HTR-8/SVneo (cell line): Measurements from ENCODE around the gene FOXO3.

Experiments
- DNase-seq: peaks from one replicate; pipeline ENCODE4 v3.0.0; 2011; ENCODE audit warnings: low spot score, mixed read lengths; ENCODE audit not compliant: insufficient read length
- FAIRE-seq: peaks from 2 replicates; lab custom pipeline; 2011; peaks lifted over from hg19 to GRCh38; lab: Jason Lieb, UNC

FOXO3 gene

DNA sequence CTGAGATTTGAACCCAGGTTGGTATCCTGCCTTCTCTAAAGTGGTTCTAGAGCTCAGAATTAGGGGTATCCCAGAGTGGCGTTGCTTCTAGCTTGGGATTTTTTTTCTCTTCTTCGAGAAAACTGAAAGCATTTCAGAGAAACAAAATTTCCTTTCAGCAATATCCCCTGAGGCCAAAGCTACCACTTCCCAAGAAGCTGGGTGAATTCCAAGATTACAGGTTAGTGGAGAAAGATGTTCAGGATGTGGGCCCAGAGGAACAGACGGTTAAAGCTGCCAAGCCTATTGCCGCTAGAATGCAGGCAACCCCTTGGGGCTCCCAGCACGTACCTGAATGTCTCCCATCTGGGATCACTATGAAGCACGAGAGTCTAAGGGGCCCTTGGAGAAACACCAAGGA, 134.1 kb downstream of the FOXO3 start:
- no peak for DNase-seq
- FAIRE-seq = no peak

GRCh38 chr6:108697561-108698161, 136.9 kb downstream of the FOXO3 start:
- no peak for DNase-seq

DNA sequence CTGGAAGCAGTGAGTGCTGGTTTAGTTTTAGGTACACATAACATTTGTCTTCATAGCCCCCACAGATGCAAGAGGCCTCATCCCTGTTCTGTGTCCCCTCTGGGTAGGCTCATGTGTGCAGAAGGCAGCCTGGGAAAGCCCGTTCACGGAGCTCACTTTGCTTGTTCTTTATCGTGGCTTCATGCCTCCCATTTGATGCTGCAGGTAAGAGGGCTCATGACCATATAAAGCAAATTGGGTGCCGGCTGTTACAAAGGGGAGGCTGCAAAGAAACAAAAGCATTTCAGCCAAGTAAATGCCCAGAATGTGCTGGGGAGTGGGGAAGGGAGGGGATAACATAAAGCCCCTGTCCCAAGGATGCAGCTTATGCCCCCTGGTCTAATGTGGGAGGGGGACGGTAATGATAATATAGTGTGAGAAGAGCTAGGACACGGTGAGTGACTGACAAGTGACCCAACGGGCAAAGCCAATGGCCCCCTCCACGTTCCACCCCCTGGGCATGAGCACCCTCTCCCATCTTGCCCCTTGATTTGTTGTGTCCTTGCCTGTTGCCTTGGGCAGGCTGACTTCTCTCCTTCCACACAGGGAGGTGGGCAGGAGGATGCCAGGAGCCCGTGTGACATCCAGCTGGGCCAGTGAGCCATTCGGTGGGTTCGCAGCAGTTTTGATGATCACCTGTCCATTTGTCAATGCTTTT, 138.0 kb downstream of the FOXO3 start:
- FAIRE-seq (no peak), DNase-seq (no peak)

More at GRCh38 chr6:108697561-108698161, 136.9 kb downstream of the FOXO3 start:
- no peak for FAIRE-seq

DNA sequence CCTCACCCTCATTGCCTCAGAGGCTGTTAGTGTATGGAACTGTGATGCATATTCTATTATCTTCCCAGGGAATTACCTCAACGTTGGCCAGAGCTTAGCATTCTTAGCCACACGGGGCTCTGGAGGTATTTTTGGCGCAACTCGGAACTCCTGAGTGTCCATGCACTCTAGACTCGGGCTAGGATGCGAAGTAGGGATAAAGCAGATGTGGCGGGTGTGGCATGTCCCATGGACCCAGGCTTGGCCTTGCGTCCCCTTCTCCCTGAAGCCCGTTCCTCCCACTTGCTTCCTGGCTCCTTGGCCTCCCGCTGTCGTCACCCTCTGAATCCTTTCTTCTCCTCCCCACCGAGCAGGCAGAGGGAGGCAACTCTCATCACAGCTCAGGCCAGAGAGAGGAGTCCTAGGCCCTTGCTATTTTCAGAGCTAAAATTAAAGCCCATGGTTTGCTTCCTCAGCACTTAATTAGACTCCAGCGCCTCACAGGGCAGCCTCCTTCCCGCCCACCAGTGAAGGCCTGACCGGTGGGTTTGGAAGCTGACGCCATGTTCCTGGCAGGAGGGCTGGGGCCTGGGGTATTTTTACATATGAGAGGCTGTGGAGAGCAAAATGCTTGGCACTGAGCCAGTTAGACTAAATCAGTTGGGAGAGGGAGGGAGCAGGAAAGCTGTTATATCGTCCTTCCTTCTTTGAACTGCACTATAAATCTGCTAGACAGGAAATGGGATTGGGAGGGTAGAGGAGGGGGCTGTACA, 138.7 kb downstream of the FOXO3 start:
- FAIRE-seq (no peak), DNase-seq (no peak)

- no peak for DNase-seq
- no peak for FAIRE-seq
Measured at GRCh38 chr6:108702106-108702851, 141.6 kb downstream of the FOXO3 start.

GRCh38 chr6:108706649-108707048, 145.9 kb downstream of the FOXO3 start:
- FAIRE-seq = no peak
- DNase-seq = no peak

- FAIRE-seq (no peak), DNase-seq (no peak)
Measured at GRCh38 chr6:108707328-108707976, 146.7 kb downstream of the FOXO3 start.

GRCh38 chr6:108710030-108710429, 149.3 kb downstream of the FOXO3 start:
- DNase-seq = no peak
- FAIRE-seq = no peak

DNA sequence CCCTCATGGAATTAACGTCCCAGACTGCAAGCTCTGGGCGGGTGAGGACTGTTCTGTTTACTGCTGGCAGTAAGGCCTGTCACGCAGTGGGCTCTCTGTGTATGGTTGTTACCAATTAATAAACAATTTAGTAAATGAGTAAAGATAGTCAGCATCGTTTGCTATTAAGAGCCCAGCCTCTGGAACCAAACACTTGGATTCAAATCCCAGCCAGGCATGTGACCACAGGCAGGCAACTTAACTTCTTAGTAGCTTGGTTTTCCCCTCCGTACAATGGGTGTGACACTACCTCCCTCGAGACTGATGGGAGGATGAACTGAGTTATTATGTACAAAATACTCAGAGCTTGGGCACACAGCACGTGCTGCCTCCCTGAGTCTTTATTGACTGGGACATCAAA, 149.8 kb downstream of the FOXO3 start:
- FAIRE-seq (no peak), DNase-seq (no peak)

DNA sequence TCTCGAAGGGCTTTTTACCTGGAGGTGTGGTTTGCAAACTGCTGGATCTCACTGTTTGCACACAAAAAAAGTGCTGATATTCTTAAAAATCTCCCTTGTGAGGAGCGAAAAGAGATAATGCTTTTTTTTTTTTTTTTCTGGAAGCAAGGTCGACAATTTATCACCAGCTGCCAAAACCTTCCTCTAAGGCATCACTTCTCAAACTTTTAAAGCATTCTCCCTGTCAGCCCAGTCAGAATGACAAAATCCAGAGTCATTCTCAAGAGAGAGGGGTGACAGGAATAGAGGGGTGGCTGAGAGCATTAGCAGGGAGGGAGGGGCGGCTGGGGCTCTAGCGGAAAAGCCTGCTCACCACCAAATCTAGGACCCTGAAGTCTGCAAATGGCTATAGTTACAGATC, 150.4 kb downstream of the FOXO3 start:
- FAIRE-seq = no peak
- no peak for DNase-seq

DNA sequence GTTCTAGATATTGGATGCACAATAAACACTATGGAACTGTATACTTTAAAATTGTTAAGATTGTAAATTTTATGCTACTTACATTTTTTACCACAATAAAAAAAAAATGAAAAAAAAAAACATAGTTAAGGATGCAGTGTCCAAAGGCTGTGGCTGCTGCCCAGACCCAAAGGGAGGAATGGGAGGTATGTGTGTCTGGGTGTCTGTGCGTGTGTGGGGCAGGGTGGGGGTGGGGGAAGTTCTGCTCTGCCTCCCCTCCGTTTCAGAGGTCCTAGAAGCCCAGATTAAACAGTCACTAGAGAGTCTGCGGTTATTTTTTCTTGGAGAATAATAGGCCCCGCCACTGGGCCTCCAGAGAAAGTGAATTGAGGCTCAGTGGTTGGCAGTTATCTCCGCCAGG, 151.1 kb downstream of the FOXO3 start:
- FAIRE-seq = no peak

GRCh38 chr6:108712946-108713345, 152.2 kb downstream of the FOXO3 start:
- DNase-seq (no peak), FAIRE-seq (no peak)

More for the DNA sequence above, 151.1 kb downstream of the FOXO3 start:
- no peak for DNase-seq

GRCh38 chr6:108714101-108714765, 153.5 kb downstream of the FOXO3 start:
- no peak for FAIRE-seq
- no peak for DNase-seq

- no peak for FAIRE-seq
- DNase-seq = no peak
Measured at GRCh38 chr6:108714766-108715414, 154.2 kb downstream of the FOXO3 start.

DNA sequence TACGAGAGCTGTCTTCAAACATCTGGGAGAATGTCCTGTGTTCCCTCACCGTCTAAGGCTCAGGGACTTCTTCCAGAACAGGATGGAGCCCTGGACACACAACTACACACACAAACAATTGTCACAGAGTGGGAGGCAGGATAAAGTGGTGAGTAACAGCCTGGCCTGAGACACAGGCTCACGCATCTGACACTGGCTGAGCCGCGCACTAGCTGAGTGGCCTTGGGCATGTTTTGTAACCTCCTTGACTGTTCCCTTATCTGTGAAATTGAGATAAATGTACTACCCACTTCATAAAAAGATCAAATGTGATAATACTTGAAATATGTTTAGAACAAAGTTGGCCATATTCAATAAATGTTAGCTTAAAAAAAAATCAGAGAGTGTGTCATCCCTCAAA, 155.1 kb downstream of the FOXO3 start:
- DNase-seq (no peak), FAIRE-seq (no peak)

DNA sequence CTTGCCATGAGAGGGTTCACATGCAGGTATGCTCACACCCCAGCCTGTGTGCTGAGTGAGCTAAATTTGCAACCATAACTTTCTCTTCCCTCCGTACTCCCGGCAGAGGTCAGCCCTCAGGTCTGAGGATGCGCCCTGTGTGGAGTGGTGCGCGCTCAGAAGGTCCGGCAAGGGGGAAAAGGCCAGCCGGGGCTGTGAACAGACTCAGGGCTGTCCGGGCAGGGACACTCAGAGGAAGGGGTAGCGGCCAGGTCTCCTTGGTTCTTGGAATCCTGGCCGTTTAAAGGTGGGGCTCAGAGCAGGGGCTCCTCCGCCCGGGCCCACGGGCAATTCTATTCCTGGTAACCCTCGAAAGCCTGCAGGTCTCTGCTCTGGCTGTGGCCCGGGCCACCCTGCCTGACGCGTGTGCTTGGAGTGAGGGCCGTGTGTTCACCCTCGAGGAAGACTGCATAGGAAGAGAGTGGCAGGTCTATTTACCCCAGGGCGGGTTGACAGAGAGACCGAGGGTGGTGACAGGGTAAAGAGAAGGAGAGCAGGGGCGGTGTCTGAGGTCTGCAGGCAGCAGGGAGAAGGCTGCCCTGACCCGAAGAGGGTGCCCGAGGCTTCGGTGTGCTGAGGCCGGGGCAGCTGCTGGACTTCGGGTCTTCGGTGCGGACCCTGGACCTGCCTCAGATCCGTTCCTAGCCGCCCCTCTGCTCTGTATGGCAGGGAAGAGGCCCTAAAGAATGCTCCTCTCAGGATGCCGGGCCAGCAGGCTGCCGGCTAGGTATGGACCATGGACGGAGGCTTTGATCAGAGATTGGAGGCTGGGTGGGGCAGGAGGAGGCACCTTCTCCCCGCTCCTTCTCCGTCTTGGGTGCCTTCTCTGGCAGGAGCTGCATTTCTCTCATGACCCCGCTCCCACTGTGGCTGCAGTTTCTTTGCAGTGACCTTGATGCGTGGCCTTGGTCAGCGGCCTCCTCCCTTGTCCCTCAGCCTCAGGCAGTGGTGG, 156.4 kb downstream of the FOXO3 start:
- FAIRE-seq = no peak
- no peak for DNase-seq

DNA sequence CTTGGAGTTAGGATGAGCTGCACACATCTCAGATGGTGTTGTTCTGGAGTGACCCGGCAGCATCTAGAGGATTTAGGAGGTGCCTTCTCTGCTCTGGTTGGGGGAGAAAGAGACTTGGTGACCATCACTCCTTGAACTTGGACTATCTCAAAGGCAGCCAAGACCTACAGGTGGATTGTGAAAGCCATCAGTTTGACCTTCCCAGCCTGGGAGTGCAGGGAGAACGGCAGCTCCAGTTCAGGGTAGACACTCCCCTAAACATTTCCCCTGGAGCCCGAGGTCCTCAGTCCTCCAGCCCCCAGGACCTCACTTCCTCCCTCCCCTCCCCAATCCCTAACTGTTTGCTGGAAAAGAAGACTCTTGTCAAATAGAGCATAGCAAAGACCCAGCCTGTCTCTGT, 158.8 kb downstream of the FOXO3 start:
- DNase-seq = no peak
- FAIRE-seq = no peak

GRCh38 chr6:108720827-108721226, 160.1 kb downstream of the FOXO3 start:
- FAIRE-seq (no peak), DNase-seq (no peak)
